ENCODE data around the gene PRKCE.

Gene PRKCE

GRCh38 chr2:45980161-45980865 is 328.8 kb downstream of the PRKCE start:
- DNase-seq, result no peak

GRCh38 chr2:45981384-45981930 is 330.0 kb downstream of the PRKCE start:
- DNase-seq, result no peak

GRCh38 chr2:45982096-45982495 is 330.6 kb downstream of the PRKCE start:
- DNase-seq, result no peak

GRCh38 chr2:45983213-45983612 is 331.7 kb downstream of the PRKCE start:
- DNase-seq, result no peak

GRCh38 chr2:45984366-45984765 is 332.9 kb downstream of the PRKCE start:
- no peak for DNase-seq

- no peak for DNase-seq
Observed at GRCh38 chr2:45984896-45985473, 333.5 kb downstream of the PRKCE start.

GRCh38 chr2:45986509-45986908 is 335.0 kb downstream of the PRKCE start:
- DNase-seq, result no peak

GRCh38 chr2:45987856-45988255 is 336.4 kb downstream of the PRKCE start:
- no peak for DNase-seq

GRCh38 chr2:45988879-45989278 is 337.4 kb downstream of the PRKCE start:
- DNase-seq, result no peak

- DNase-seq, result no peak
Observed at GRCh38 chr2:45990131-45990530, 338.7 kb downstream of the PRKCE start.

GRCh38 chr2:45992021-45992740 is 340.7 kb downstream of the PRKCE start:
- no peak for DNase-seq

GRCh38 chr2:45992741-45993475 is 341.4 kb downstream of the PRKCE start:
- no peak for DNase-seq

- DNase-seq, result peak; percentile 66
Observed at GRCh38 chr2:45993476-45993991, 342.1 kb downstream of the PRKCE start.

GRCh38 chr2:45994060-45994459 is 342.6 kb downstream of the PRKCE start:
- no peak for DNase-seq

GRCh38 chr2:46000660-46001059 is 349.2 kb downstream of the PRKCE start:
- DNase-seq, result no peak

- no peak for DNase-seq
Observed at GRCh38 chr2:46001290-46001689, 349.8 kb downstream of the PRKCE start.

- DNase-seq, result no peak
Observed at GRCh38 chr2:46001741-46002506, 350.4 kb downstream of the PRKCE start.

- no peak for DNase-seq
Observed at GRCh38 chr2:46002507-46002883, 351.0 kb downstream of the PRKCE start.

- no peak for DNase-seq
Observed at GRCh38 chr2:46002947-46003346, 351.5 kb downstream of the PRKCE start.

- no peak for DNase-seq
Observed at GRCh38 chr2:46003903-46004473, 352.5 kb downstream of the PRKCE start.

- DNase-seq, result no peak
Observed at GRCh38 chr2:46006473-46007025, 355.1 kb downstream of the PRKCE start.

All from RPMI8226 (cell line).